HG03196 (cell line): ENCODE measurements around the gene CYBRD1.
"Not testable (repeated sequence)": the region's sequence is repeated elsewhere in the genome, so short reads cannot be mapped to it uniquely, and the experiment has no call there.

Source experiments
- ATAC-seq: cut with Tn5 transposase; IDR thresholded peaks from one replicate; pipeline ENCODE4 v1.9.1; 2021; ENCODE audit not compliant: unreplicated experiment

CYBRD1 gene

DNA sequence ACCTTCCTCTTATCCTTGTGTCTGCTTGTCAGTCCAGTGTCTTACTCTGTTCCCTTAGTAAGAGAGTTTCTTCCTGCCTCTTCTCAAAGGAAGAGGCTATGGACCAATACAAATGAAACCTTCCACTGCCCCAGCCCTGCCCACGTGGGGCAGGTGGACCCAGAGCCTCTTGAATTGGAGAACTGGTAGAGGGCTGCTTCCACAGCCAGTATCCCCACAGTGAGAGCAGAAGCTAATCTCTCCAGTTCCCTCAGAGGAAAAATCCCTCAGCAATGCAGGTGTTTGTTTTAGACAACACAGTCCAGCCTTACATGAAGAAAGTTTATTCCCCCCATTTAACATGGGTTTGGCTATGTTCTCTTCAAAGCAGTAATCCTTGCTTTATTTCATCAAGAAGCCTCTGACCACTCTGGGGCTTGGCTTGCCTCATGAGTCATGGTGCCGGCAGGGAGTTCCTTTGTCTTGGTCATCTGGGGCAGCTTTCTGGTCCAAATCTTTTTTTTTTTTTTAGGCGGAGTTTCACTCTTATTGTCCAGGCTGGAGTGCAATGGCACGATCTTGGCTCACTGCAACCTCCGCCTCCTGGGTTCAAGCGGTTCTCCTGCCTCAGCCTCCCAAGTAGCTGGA lies 6.5 kb upstream of the CYBRD1 start:
- ATAC-seq, result no peak

DNA sequence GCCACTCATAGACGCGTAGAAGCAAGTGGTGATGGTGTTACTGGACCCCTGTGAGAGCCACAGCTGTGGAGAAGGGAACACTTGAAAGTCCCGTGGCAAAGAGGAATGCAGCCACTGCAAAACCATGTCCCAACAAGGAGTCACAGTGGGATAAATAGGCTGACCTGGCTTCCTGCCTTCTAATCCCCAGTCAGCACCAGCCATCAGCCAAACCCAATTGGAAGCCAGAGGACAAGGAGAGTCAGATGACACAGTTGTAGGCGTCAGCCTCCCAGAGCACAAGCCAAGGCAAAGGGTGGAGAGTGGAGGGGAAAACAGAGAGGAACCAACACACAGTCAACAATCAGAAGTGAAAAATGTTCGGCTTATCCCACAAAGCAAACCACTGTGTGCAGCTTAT lies 5.5 kb upstream of the CYBRD1 start:
- no peak for ATAC-seq

GRCh38 chr2:171520471-171520870 lies 1.8 kb upstream of the CYBRD1 start:
- no peak for ATAC-seq

- ATAC-seq, result no peak
Observed at GRCh38 chr2:171521361-171522051, 768 bp upstream of the CYBRD1 start.

GRCh38 chr2:171522788-171523087 lies 464 bp downstream of the CYBRD1 start:
- ATAC-seq, result no peak

DNA sequence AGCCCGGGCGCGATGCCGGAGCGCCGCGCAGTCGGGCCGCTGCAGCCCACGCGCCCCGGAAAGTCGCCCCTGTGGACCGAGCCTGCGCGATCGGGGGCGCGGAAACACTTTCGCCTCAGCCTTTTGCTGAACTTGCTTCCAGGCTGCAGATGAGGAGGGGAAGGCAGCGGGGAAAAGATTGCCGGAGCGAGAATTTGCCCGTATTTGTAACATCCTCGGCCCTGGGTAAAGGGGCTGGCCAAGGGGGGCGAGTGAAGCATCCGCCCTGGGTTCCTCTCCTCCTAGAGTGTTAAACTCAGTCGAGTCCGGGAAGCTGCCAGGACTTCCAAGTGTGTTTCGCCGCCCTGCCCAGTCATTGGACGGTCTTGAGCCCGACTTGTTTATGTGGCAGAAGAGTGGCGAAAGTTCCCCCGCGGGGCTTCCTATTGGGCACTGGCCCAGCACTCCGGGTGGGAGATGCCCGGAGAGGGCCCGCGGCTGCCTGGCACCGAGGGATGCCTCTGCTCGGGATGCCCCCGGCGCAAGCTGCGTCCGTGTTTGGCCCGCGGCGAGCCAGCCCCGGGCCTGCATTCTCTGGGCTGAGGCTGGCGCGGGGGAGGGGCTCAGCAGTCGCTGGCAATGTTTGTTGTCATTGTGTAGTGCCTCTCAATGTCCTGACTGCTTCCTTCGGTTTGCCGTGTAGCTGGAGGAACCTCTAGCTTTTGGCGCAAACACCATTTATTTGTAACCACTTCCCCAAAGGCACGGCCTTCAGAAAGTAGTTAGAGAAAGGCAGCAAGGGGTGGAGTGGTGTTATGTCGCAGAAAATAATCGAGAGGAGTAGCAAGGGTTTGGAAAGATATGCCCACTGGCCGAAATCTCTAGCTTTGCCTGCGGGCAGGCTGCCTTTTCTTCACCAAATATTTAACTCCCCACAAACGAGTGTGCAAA lies 1.1 kb downstream of the CYBRD1 start:
- ATAC-seq, result no peak

DNA sequence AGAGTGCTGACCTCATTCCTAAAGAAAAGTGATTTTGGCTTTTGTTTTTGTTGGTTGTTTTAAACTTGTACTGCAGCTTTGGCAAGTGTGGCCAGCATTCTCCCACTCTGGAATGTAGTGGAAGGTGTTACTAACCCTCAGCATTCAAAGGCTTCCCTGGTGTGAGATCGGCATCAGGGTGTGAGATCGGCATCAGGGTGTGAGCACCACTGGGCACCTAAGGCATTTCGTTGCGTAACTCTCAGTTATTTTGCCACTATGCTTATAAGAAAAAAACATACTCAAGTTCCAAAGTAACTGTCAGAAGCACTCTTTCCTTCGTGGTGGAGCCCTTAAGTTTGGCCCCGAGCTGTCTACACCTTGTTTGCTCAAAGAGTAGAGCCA lies 1.7 kb downstream of the CYBRD1 start:
- ATAC-seq, result no peak

DNA sequence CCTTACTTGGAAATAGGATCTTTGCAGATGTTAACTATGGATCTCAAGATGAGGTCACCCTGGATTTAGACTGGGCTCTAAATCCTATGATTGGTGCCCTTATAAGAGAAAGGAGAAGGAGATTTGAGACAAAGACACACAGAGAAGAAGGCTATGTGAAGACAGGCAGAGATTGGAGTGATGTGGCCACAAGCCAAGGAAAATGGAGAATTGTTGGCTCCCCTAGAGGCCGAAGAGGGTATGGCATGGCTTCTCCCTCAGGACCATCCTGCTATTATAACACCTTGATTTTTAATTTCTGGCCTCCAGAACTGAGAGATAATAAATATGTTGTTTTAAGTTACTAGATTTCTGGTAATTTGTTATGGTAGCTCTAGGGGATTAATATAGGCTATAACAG lies 7.6 kb downstream of the CYBRD1 start:
- ATAC-seq, result no peak

GRCh38 chr2:171530378-171530777 lies 8.1 kb downstream of the CYBRD1 start:
- no peak for ATAC-seq

DNA sequence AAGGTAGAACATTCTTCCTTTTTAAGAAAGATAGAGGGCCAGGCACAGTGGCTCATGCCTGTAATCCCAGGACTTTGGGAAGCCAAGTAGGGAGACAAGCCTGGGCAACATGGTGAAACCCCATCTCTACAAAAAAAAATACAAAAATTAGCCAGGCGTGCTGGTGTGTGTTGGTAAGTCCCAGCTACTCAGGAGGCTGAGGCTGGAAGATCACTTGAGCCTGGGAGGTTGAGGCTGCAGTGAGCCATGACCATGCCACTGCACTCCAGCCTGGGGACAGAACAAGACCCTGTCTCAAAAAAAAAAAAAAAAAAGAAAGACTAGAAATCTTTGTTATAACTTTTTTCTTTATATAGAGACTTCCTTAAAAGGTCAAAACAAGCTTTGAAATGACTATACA lies 8.6 kb downstream of the CYBRD1 start:
- ATAC-seq, result not testable (repeated sequence)

DNA sequence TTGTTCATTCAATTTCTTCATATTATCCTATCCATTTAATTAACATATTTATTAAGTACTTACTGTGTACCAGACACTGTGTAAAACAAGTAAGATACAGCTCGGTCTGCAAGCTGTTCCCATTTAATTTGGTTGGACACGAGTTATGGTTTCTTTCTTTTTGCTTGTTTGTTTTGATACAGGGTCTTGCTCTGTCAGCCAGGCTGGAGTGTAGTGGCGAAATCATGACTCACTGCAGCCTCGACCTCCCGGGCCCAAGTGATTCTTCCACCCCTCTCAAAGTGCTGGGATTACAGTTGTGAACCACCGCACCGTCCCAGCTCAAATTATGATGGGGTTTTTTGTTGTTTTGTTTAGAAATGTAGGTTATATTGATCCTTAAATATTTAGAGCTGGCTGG lies 9.0 kb downstream of the CYBRD1 start:
- ATAC-seq, result no peak

- no peak for ATAC-seq
Observed at GRCh38 chr2:171531836-171532450, 9.7 kb downstream of the CYBRD1 start.

- no peak for ATAC-seq
Observed at GRCh38 chr2:171533331-171533730, 11.1 kb downstream of the CYBRD1 start.

- not testable (repeated sequence) for ATAC-seq
Observed at GRCh38 chr2:171535528-171535927, 13.3 kb downstream of the CYBRD1 start.

DNA sequence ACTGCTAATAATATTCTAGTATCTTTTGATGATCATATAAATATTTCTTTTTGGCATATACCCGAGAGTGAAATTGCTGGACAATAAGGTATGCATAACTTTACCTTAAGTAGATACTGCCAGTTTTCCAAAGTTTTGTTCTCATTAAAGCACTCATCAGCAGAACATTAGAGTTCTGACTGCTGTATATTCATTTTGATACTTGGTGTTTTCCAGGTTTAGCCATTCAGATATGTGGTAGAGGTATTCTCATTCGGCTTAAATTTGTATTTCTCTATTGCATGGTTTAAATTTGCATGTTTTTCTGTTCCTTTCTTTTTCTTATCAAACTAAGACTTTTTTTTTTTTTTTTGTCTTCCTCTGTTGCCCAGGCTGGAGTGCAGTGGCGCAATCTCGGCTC lies 18.2 kb downstream of the CYBRD1 start:
- ATAC-seq, result no peak

DNA sequence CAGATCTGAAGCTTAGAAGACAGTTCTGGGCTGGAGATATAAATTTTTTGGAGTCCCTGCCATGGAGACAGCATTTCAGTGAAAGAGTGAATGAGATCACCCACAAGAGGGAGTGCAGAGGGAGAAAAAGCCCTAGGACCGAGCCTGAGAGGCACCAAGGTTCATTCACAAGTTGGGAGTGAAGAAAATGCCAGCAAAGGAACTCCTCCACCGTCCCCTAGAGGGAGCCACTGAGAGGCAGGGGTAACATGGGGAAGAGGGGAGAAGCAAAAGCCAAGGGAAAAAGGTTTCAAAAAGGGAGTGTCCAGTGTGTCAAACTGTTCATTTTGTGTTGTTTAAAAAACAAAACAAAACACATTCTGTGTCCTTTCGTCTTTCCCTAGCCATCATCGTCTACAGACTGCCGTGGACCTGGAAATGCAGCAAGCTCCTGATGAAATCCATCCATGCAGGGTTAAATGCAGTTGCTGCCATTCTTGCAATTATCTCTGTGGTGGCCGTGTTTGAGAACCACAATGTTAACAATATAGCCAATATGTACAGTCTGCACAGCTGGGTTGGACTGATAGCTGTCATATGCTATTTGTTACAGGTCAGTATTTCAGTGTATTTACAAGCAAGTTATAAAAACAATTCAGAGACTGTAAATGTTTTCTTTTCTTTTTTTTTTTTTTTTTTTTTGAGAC lies 19.1 kb downstream of the CYBRD1 start:
- ATAC-seq, result no peak

GRCh38 chr2:171545086-171545485 lies 22.8 kb downstream of the CYBRD1 start:
- no peak for ATAC-seq

DNA sequence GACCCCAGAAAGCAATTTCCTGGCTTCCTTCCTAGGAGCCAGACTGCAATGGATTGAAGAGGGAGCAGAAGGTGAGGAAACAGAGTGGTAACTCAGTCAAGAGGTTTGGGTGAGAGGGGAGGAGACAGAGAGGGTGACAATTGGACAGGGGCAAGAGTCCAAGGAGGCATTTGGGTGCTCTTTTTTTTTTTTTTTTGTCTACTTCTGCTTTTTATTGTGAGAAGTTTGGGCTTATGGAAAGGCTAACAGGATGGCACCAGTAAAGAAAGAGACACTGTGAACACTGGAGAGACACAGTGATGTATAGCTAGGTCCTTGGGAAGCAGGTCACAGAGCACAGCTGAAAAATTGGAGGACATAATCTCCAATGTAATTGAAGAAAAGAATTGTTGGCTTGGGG lies 25.0 kb downstream of the CYBRD1 start:
- no peak for ATAC-seq

- no peak for ATAC-seq
Observed at GRCh38 chr2:171547720-171548119, 25.4 kb downstream of the CYBRD1 start.

- no peak for ATAC-seq
Observed at GRCh38 chr2:171550613-171551012, 28.3 kb downstream of the CYBRD1 start.

DNA sequence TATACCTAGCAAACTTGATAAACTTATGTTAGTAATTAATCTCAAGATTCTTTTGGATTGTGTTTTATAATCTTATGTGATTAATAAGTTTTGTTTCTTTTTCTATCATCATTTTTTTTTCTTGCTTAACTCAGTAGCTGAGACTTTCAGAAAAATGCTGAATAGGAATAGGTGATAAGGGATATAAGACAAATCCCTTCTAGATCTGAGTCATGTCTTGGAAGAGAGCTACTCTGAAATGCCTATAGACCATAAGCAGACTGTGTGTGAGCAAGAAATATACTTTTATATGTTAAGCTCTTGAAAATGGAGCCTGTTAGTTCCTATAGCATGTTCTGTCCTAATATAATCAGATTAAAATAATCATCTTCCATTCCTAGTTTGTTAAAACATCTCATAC lies 29.6 kb downstream of the CYBRD1 start:
- no peak for ATAC-seq
